Natural killer cell (primary cell): ENCODE measurements around the gene ORC4. TPM values are rescaled to one million over a fixed set of nuclear protein-coding genes. Genes with fewer than 3 reads are reported as not detected.

Experiments
- ATAC-seq, 3 donors: fragments of 150-1000 bp in 2 of 3; fragments of 200-7000 bp in 1 of 3; cut with Tn5 transposase; 1 replicate in 1 of 3; 2 replicates in 2 of 3; pipeline ENCODE4 v1.10.0; 2021; ENCODE audit warnings: mild to moderate bottlenecking in 2 of 3, moderate library complexity in 2 of 3
- DNase-seq, 2 donors: peaks; one replicate each; pipeline versions ENCODE4 v3.0.0 to v3.0.0-alpha.2; 2013 to 2021; ENCODE audit warnings: mixed read lengths in 1 of 2
- H3K27ac ChIP-seq: one replicate; pipeline ENCODE4 v1.5.1; 2013; ENCODE audit warnings: mild to moderate bottlenecking, low read length
- H3K27me3 ChIP-seq: one replicate; pipeline ENCODE4 v1.6.1; 2013; ENCODE audit warnings: low read length; ENCODE audit not compliant: control insufficient read depth, insufficient read depth
- H3K36me3 ChIP-seq: one replicate; pipeline ENCODE4 v1.6.1; 2013; ENCODE audit warnings: low read length; ENCODE audit not compliant: control insufficient read depth, insufficient read depth
- H3K4me1 ChIP-seq: one replicate; pipeline ENCODE4 v1.6.1; 2013; ENCODE audit warnings: low read length; ENCODE audit not compliant: control insufficient read depth, insufficient read depth
- H3K4me3 ChIP-seq: one replicate; pipeline ENCODE4 v1.5.1; 2013; ENCODE audit warnings: low read length
- H3K9me3 ChIP-seq: one replicate; pipeline ENCODE4 v1.6.1; 2013; ENCODE audit warnings: low read length; ENCODE audit not compliant: control insufficient read depth, insufficient read depth
- H3K27ac Mint-ChIP-seq, 2 donors: one replicate each; pipeline ENCODE4 v1.8.0; 2022; ENCODE audit warnings: mild to moderate bottlenecking in 2 of 2, mixed read lengths in 2 of 2, moderate library complexity in 1 of 2
- H3K27me3 Mint-ChIP-seq, 2 donors: one replicate each; pipeline ENCODE4 v1.8.0; 2022; ENCODE audit warnings: low read depth in 2 of 2, mixed read lengths in 2 of 2
- H3K36me3 Mint-ChIP-seq: one replicate; pipeline ENCODE4 v1.8.0; 2022; ENCODE audit warnings: mixed read lengths
- H3K4me1 Mint-ChIP-seq, 2 donors: one replicate each; pipeline ENCODE4 v1.8.0; 2022; ENCODE audit warnings: mixed read lengths in 2 of 2
- H3K4me3 Mint-ChIP-seq: one replicate; pipeline ENCODE4 v1.8.0; 2022; ENCODE audit warnings: mild to moderate bottlenecking, moderate library complexity, mixed read lengths
- H3K9me3 Mint-ChIP-seq, 2 donors: one replicate each; pipeline ENCODE4 v1.8.0; 2022; ENCODE audit warnings: mixed read lengths in 2 of 2
- CTCF ChIP-seq: fragments of 200-600 bp; IDR thresholded peaks from one replicate; pipeline ENCODE4 v1.8.0; 2022; ENCODE audit warnings: antibody characterized with exemption
- intact Hi-C: fragments of 100-400 bp; cut with micrococcal nuclease; formaldehyde crosslinking; loops from one replicate; pipeline ENCODE4 v1.14.2; 2022
- total RNA-seq, 4 donors: library from RNA; stranded (reverse); fragments of 120-200 nt in 1 of 4; gene quantifications; one replicate each; pipeline versions ENCODE4 v1.2.3 to v1.2.4, GENCODE V29; 2013 to 2022

The ORC4 gene
- total RNA-seq, 3 donors from 2014 or later (not counting 1 experiment from before 2014, with no cell fraction given) = 42.4 to 48.0 (median 45.8) TPM

GRCh38 chr2:147882631-147883030 is 137.9 kb downstream of the ORC4 start:
- Mint-ChIP-seq H3K4me1 (peaks cover 40% of the 10 kb centered on the region in 2 donors), H3K9me3 (no peaks in the 10 kb centered on the region), H3K4me3 (no peak overlapping the region), H3K27ac (no peak overlapping the region), H3K27me3 (no peaks in the 10 kb centered on the region), H3K36me3 (no peaks in the 10 kb centered on the region)
- Histone ChIP-seq H3K4me1 (no peaks in the 10 kb centered on the region), H3K36me3 (no peaks in the 10 kb centered on the region), H3K27me3 (no peaks in the 10 kb centered on the region), H3K9me3 (no peaks in the 10 kb centered on the region), H3K4me3 (no peak overlapping the region), H3K27ac (no peak overlapping the region)
- DNase-seq (no peak), ATAC-seq (no peak)
- TF ChIP-seq CTCF = no peak
- intact Hi-C loops = no loop called here

Other genes with a start within 250 kb of the ORC4 start
- gene ACVR2A, start 175.7 kb downstream of the ORC4 start, total RNA-seq = 10 to 100 TPM; 14.7 to 16.7 (median 16.2) TPM
- 10 to 100 TPM; 83.8 to 96.3 (median 89.7) TPM for gene MBD5, start 354 bp upstream of the ORC4 start, total RNA-seq